Frontal cortex (tissue), 4 donors: ENCODE results near the gene RCSD1. TPM values are rescaled to one million over a fixed set of nuclear protein-coding genes. Genes with fewer than 3 reads are reported as not detected.
"Not testable (repeated sequence)": the region's sequence is repeated elsewhere in the genome, so short reads cannot be mapped to it uniquely, and the experiment has no call there.

Experiments used
- DNase-seq, 2 donors: peaks; one replicate each; pipeline ENCODE4 v3.0.0; 2012; ENCODE audit warnings: low spot score in 2 of 2
- FAIRE-seq: peaks from 2 replicates; lab custom pipeline; 2012; peaks lifted over from hg19 to GRCh38; lab: Jason Lieb, UNC
- total RNA-seq: library from RNA; depleted of rRNA; stranded (reverse); fragments of >200 nt; gene quantifications from one replicate; pipeline ENCODE4 v1.2.3, GENCODE V29; 2014
- donor health status: control.
- donor health status: control.
- donor health status: control.

The RCSD1 gene
- total RNA-seq, 1 donor from 2014 or later = 4.5 TPM

GRCh38 chr1:167723707-167724323 is 93.8 kb downstream of the RCSD1 start:
- FAIRE-seq = no peak
- no peak for DNase-seq

GRCh38 chr1:167726008-167726407 is 96.0 kb downstream of the RCSD1 start:
- no peak for DNase-seq
- FAIRE-seq = no peak

DNA sequence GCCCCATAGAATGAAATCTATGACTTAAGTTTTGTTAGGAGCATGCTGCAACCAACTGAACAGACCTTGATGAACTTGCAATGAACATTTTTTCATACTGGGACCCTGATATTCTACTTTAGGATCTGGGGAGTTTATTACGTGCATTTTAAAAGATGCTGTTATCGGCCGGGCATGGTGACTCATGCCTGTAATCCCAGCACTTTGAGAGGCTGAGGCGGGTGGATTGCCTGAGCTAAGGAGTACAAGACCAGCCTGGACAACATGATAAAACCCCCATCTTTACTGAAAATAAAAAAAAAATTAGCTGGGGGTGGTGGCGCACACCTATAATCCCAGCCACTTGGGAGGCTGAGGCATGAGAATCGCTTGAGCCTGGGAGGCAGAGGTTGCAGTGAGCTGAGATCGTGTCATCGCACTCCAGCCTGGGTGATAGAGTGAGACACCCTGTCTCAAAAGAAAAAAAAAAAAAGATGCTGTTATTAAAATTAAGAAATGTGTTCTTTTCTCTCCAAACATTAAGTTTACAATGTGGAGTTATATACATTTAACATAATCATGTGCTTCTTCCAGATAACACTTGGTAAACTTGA is 98.9 kb downstream of the RCSD1 start:
- FAIRE-seq (no peak), DNase-seq (no peak)

DNA sequence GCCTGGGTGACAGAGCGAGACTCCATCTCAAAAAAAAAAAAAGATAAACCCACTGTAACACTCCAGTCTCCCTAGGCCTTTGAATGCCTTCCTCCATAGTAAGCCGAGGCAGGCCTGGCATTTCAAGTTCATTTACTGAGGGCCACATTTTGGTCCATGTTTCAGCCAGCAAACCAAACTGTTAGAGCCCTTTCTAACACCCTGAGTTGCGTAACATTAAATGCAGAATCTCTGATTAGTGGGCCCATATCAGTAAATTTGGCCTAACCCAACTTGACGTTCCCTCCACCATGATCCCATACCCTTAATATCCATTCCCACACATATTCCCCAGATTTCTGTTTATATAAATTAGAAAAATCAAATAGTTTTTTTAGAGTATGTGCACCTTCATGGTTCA is 104.2 kb downstream of the RCSD1 start:
- no peak for FAIRE-seq
- DNase-seq = no peak

- FAIRE-seq = no peak
- no peak for DNase-seq
Observed at GRCh38 chr1:167734841-167735240, 104.8 kb downstream of the RCSD1 start.

DNA sequence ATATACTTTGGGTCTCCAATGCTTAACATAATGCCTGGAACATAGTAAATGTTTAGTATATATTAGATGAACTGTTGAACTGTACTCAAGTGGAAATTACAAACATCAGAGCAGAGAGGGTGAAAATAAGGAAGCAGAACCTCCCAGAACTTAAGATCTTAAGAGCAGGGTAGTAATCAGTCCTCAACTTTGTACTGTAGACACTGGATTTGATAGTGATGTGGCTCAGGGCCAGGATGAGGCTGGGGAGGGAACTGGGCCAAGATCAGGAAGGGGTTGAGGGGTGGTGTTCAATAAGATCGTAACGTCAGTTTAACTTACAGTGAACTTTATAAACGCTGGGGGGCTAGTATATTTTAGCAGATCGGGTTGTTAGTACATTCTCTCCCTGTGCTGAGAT is 107.1 kb downstream of the RCSD1 start:
- no peak for DNase-seq
- no peak for FAIRE-seq

DNA sequence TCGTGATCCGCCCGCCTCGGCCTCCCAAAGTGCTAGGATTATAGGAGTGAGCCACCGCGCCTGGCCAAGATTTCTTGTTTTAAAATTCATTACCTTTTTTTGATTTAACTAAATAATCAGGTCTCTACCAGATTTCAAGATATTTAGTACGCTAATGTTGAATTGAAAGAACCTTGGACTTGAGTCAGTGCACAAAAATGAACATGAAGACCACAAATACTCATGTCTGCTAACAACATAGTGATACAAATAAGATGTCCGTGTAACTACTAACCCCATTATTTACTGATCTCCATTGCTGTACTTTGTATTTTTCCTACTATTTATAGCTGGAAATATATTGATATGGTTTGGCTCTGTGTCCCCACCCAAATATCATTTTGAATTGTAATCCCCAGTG is 108.1 kb downstream of the RCSD1 start:
- no peak for FAIRE-seq
- DNase-seq = no peak

- FAIRE-seq (no peak), DNase-seq (no peak)
Observed at GRCh38 chr1:167739752-167740151, 109.7 kb downstream of the RCSD1 start.

GRCh38 chr1:167741103-167741502 is 111.1 kb downstream of the RCSD1 start:
- DNase-seq, FAIRE-seq: not testable (repeated sequence)

GRCh38 chr1:167742392-167743057 is 112.5 kb downstream of the RCSD1 start:
- FAIRE-seq, DNase-seq: not testable (repeated sequence)

- DNase-seq (no peak), FAIRE-seq (no peak)
Observed at GRCh38 chr1:167744901-167745300, 114.9 kb downstream of the RCSD1 start.

- DNase-seq (no peak), FAIRE-seq (no peak)
Observed at GRCh38 chr1:167746013-167746672, 116.1 kb downstream of the RCSD1 start.

- DNase-seq (no peak), FAIRE-seq (no peak)
Observed at GRCh38 chr1:167746988-167747655, 117.1 kb downstream of the RCSD1 start.

- DNase-seq (no peak), FAIRE-seq (no peak)
Observed at GRCh38 chr1:167747988-167748387, 118.0 kb downstream of the RCSD1 start.

DNA sequence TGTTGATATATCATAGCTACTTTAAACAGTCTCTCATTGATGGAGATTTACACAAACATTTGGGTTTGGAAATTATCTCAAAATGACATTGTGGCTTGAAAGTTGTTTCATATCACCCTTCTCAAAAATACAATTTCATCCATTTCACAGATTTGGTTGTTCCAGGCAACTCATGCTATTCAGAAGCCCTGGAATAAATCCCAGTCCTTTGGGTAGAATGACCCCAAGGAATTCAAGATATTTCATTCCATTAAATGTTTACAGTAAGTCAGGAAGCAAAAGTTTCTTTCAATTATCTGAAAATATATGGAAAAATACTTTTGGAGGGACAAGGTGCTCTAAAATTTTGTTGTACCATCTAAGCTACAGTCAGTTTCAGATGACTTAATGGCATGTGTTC is 118.9 kb downstream of the RCSD1 start:
- DNase-seq (no peak), FAIRE-seq (no peak)

GRCh38 chr1:167749741-167750140 is 119.7 kb downstream of the RCSD1 start:
- FAIRE-seq = no peak
- DNase-seq = no peak

GRCh38 chr1:167750641-167751040 is 120.6 kb downstream of the RCSD1 start:
- DNase-seq (no peak), FAIRE-seq (no peak)

DNA sequence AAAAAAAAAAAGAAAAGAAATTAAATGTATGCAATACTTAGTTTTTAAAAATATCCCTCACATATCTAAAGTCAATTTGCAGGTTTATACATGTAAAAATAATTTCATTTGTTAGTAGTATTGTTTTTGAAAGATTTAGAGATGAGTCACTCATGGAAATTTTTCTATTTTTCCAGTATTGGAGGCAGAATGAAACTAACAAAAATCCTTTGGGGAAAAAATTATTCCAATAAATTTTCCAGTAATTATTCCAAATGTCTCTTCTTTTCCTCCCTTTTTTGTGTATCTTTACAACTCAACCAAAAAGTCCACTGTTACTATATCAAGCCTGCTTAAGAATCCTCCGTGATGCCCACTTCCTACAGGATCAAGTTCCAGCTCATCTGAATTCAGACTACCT is 121.6 kb downstream of the RCSD1 start:
- DNase-seq (no peak), FAIRE-seq (no peak)

DNA sequence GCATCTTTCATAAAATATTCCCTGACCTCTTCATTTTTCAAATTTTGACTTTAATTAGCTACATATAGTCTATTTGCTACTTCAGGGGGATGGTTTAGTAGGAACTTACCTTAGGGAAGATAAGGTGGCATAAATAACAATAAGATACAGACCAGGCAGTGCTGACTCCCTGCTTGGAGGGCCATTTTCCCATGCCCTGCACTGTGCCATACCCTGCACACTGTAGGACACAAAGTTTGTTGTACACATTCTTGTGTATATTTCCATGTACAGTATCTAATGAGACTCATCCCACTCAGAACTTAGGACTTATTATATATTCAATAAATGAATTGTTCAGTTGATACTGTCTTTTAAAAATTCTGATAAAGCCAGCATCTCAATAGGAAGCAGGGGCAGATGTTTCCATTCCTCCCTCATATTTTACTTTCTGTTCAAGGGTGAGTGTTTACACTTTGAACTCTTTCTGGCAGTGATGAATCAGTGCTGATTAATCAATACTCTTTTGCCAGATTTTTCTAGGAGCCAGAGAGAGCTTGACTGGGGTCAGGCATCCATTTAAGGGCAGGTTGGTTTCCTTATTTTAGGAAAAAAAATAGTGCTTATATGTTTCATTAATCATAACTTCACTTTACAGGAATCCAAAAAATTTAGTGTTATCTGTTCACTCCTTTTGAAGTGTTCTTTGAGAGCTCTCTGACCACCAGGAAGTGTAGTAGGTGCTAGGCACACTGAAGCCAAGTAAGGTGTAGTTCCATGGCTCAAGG is 122.4 kb downstream of the RCSD1 start:
- no peak for DNase-seq
- no peak for FAIRE-seq

- DNase-seq = no peak
- FAIRE-seq = no peak
Observed at GRCh38 chr1:167755654-167756053, 125.6 kb downstream of the RCSD1 start.
